Liver (tissue), 9 donors: ENCODE measurements around the gene P2RX7. TPM values are rescaled to one million over a fixed set of nuclear protein-coding genes. Genes with fewer than 3 reads are reported as not detected.
A peak's percentile ranks its signal among the peaks of the same experiment; 100 is the strongest.
"Not testable (repeated sequence)": the region's sequence is repeated elsewhere in the genome, so short reads cannot be mapped to it uniquely, and the experiment has no call there.

ENCODE experiments used
- DNase-seq: peaks from one replicate; pipeline ENCODE4 v3.0.0-alpha.2; 2017; ENCODE audit warnings: low spot score
- H3K27ac ChIP-seq, 2 donors: one replicate each; pipeline ENCODE4 v1.7.0; 2013; ENCODE audit warnings: inconsistent platforms in 2 of 2, low read length in 2 of 2, control low read depth in 1 of 2, low read depth in 1 of 2, mild to moderate bottlenecking in 1 of 2
- H3K27me3 ChIP-seq, 4 donors: one replicate each; pipeline versions ENCODE4 v1.6.1 to v1.7.0; 2013; ENCODE audit warnings: low read length in 3 of 4, inconsistent platforms in 1 of 4, mild to moderate bottlenecking in 1 of 4, moderate library complexity in 1 of 4; ENCODE audit not compliant: control insufficient read depth in 4 of 4, insufficient read depth in 4 of 4
- H3K36me3 ChIP-seq, 4 donors: one replicate each; pipeline versions ENCODE4 v1.6.1 to v1.7.0; 2013; ENCODE audit warnings: low read length in 3 of 4, mild to moderate bottlenecking in 3 of 4, low read depth in 1 of 4, moderate library complexity in 1 of 4; ENCODE audit not compliant: control insufficient read depth in 4 of 4, insufficient read depth in 3 of 4
- H3K4me1 ChIP-seq, 4 donors: one replicate each; pipeline versions ENCODE4 v1.6.1 to v1.7.0; 2013; ENCODE audit warnings: low read length in 3 of 4, mild to moderate bottlenecking in 3 of 4, moderate library complexity in 1 of 4; ENCODE audit not compliant: control insufficient read depth in 4 of 4, insufficient read depth in 4 of 4
- H3K4me3 ChIP-seq, 3 donors: one replicate each; pipeline versions ENCODE4 v1.6.1 to v1.7.0; 2013; ENCODE audit warnings: low read length in 3 of 3, control low read depth in 1 of 3, low read depth in 1 of 3, mild to moderate bottlenecking in 1 of 3
- H3K9ac ChIP-seq, 2 donors: one replicate each; pipeline ENCODE4 v1.7.0; 2013; ENCODE audit warnings: low read length in 2 of 2, mild to moderate bottlenecking in 2 of 2, moderate library complexity in 2 of 2, control low read depth in 1 of 2, low read depth in 1 of 2
- H3K9me3 ChIP-seq, 4 donors: one replicate each; pipeline versions ENCODE4 v1.6.1 to v1.7.0; 2013; ENCODE audit warnings: low read length in 3 of 4; ENCODE audit not compliant: control insufficient read depth in 4 of 4
- EGR1 ChIP-seq, 2 donors: IDR thresholded peaks; 2 replicates each; pipeline ENCODE4 v1.6.1; 2016 to 2018; ENCODE audit warnings: antibody characterized with exemption in 2 of 2, low read depth in 2 of 2
- FOXA1 ChIP-seq: IDR thresholded peaks from 2 replicates; pipeline ENCODE4 v1.6.1; 2016; ENCODE audit warnings: antibody characterized with exemption
- FOXA2 ChIP-seq: IDR thresholded peaks from 2 replicates; pipeline ENCODE4 v1.6.1; 2016; ENCODE audit warnings: antibody characterized with exemption
- GABPA ChIP-seq, 2 donors: IDR thresholded peaks in 1 of 2; conservative IDR thresholded peaks in 1 of 2; 2 replicates each; pipeline ENCODE4 v1.6.1; 2016; ENCODE audit warnings: antibody characterized with exemption in 2 of 2, mild to moderate bottlenecking in 1 of 2, moderate library complexity in 1 of 2
- HNF4G ChIP-seq: IDR thresholded peaks from 2 replicates; pipeline ENCODE4 v1.6.1; 2016; ENCODE audit warnings: antibody characterized with exemption
- JUND ChIP-seq, 2 donors: IDR thresholded peaks; 2 replicates each; pipeline ENCODE4 v1.6.1; 2016; ENCODE audit warnings: antibody characterized with exemption in 2 of 2
- NR2F2 ChIP-seq: IDR thresholded peaks from 2 replicates; pipeline ENCODE4 v1.6.1; 2016; ENCODE audit warnings: antibody characterized with exemption
- RAD21 ChIP-seq, 2 donors: IDR thresholded peaks; 2 replicates each; pipeline ENCODE4 v1.6.1; 2016; ENCODE audit warnings: antibody characterized with exemption in 2 of 2, mild to moderate bottlenecking in 2 of 2
- RXRA ChIP-seq, 2 donors: IDR thresholded peaks; 2 replicates each; pipeline ENCODE4 v1.6.1; 2017 to 2018; ENCODE audit warnings: antibody characterized with exemption in 2 of 2, mild to moderate bottlenecking in 1 of 2
- SP1 ChIP-seq: IDR thresholded peaks from 2 replicates; pipeline ENCODE4 v1.6.1; 2018; ENCODE audit warnings: antibody characterized with exemption, mild to moderate bottlenecking
- TAF1 ChIP-seq: conservative IDR thresholded peaks from 2 replicates; pipeline ENCODE4 v1.6.1; 2016; ENCODE audit warnings: antibody characterized with exemption, mild to moderate bottlenecking
- YY1 ChIP-seq: IDR thresholded peaks from 2 replicates; pipeline ENCODE4 v1.6.1; 2016; ENCODE audit warnings: antibody characterized with exemption, mild to moderate bottlenecking
- WGBS: extraction: QIAGEN DNeasy Blood & Tissue Kit; methylation state at CpG from one replicate; pipeline ENCODE4 v1.1.7; 2013; 5-methylcytosine and 5-hydroxymethylcytosine counted together
- polyA plus RNA-seq, 2 donors: library from polyadenylated mRNA; stranded (reverse) in 1 of 2; unstranded in 1 of 2; fragments of 200-250 nt in 1 of 2; fragments of >200 nt in 1 of 2; fragmentation: Nextera tagmentation in 1 of 2; extraction: Ambion mirVana in 1 of 2; gene quantifications; one replicate each; pipeline versions ENCODE4 v1.2.1 to v1.2.3, GENCODE V29; 2013 to 2015
- total RNA-seq, 2 donors: library from RNA; depleted of rRNA; stranded (reverse); fragments of >200 nt; gene quantifications; one replicate each; pipeline ENCODE4 v1.2.3, GENCODE V29; 2014
- TF ChIP-seq, protein P1 (sequence below): IDR thresholded peaks from 2 replicates; pipeline ENCODE4 v1.6.1; 2016; ENCODE audit warnings: antibody characterized with exemption, mild to moderate bottlenecking
- TF ChIP-seq, protein P2 (sequence below): fragments of 150-350 bp; IDR thresholded peaks from 2 replicates; pipeline ENCODE4 v1.5.1; 2017; ENCODE audit warnings: improper control_type of control experiment, low read depth, low read length; ENCODE audit not compliant: missing input control
- TF ChIP-seq, protein P3 (sequence below): IDR thresholded peaks from 2 replicates; pipeline ENCODE4 v1.6.1; 2016; ENCODE audit warnings: antibody characterized with exemption
- TF ChIP-seq, protein P4 (sequence below): IDR thresholded peaks from 2 replicates; pipeline ENCODE4 v1.6.1; 2016; ENCODE audit warnings: antibody characterized with exemption
- donor health status: healthy.
- donor health status: healthy.
- donor health status: healthy.
- donor health status: healthy.
- donor health status: healthy.

P2RX7 gene
- total and polyA plus RNA-seq, 4 donors = 1.2 to 3.2 (median 2.2) TPM

DNA sequence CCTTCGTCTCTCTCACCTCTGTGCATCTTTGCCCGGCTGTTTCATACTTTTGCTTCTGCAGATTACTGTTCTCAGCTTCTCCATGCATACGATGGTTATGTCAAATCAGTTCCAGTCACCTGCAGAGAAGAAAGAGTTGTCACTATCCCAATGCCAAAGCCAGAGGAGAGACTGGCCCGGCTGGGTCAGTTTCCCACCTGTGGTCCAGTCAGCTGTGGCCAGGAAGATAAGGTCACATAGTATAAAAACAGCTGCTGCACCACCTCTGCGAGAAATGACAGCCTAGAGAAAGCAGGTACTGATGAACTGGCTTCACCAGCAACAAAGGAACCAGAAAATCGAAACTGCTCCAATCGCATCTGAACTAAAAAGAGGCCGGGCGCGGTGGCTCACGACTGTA is 70.8 kb downstream of the P2RX7 start:
- Histone ChIP-seq H3K27ac (no peak overlapping the region), H3K9ac (no peak overlapping the region), H3K4me3 (no peak overlapping the region), H3K9me3 (no peaks in the 10 kb centered on the region), H3K36me3 (no peaks in the 10 kb centered on the region), H3K27me3 (no peaks in the 10 kb centered on the region), H3K4me1 (no peaks in the 10 kb centered on the region)
- TF ChIP-seq, protein P1, sequence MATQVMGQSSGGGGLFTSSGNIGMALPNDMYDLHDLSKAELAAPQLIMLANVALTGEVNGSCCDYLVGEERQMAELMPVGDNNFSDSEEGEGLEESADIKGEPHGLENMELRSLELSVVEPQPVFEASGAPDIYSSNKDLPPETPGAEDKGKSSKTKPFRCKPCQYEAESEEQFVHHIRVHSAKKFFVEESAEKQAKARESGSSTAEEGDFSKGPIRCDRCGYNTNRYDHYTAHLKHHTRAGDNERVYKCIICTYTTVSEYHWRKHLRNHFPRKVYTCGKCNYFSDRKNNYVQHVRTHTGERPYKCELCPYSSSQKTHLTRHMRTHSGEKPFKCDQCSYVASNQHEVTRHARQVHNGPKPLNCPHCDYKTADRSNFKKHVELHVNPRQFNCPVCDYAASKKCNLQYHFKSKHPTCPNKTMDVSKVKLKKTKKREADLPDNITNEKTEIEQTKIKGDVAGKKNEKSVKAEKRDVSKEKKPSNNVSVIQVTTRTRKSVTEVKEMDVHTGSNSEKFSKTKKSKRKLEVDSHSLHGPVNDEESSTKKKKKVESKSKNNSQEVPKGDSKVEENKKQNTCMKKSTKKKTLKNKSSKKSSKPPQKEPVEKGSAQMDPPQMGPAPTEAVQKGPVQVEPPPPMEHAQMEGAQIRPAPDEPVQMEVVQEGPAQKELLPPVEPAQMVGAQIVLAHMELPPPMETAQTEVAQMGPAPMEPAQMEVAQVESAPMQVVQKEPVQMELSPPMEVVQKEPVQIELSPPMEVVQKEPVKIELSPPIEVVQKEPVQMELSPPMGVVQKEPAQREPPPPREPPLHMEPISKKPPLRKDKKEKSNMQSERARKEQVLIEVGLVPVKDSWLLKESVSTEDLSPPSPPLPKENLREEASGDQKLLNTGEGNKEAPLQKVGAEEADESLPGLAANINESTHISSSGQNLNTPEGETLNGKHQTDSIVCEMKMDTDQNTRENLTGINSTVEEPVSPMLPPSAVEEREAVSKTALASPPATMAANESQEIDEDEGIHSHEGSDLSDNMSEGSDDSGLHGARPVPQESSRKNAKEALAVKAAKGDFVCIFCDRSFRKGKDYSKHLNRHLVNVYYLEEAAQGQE = no peak
- DNase-seq = no peak
- 90% methylated on average over 11 of the region's 11 CpGs for WGBS

DNA sequence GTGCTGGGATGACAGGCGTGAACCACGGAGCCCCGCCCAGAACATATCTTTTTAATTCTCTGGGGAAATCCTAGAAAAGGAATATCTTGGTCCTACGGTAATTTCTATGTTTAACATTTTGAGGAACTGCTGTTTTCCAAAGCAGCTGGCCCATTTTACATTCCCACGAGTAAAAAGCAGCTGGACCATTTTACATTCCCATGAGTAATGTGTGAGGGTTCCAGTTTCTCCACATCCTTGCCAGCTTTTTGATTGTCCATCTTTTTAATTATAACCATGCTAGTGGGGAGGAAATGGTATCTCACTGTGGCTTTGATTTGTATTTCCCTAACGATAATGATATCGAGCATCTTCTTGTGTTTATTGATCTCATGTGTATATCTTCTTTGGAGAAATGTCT is 72.8 kb downstream of the P2RX7 start:
- Histone ChIP-seq H3K27ac (no peak overlapping the region), H3K9ac (no peak overlapping the region), H3K4me3 (no peak overlapping the region), H3K36me3 (no peaks in the 10 kb centered on the region), H3K4me1 (no peaks in the 10 kb centered on the region), H3K27me3 (no peaks in the 10 kb centered on the region), H3K9me3 (no peaks in the 10 kb centered on the region)
- 89% methylated on average over 7 of the region's 7 CpGs for WGBS
- DNase-seq = no peak
- no peak for TF ChIP-seq FOXA1

- not testable (repeated sequence) for DNase-seq, H3K4me1 ChIP-seq
- WGBS = 96% methylated on average over 10 of the region's 10 CpGs
These were observed 75.9 kb downstream of the P2RX7 start for GRCh38 chr12:121208571-121208970.

DNA sequence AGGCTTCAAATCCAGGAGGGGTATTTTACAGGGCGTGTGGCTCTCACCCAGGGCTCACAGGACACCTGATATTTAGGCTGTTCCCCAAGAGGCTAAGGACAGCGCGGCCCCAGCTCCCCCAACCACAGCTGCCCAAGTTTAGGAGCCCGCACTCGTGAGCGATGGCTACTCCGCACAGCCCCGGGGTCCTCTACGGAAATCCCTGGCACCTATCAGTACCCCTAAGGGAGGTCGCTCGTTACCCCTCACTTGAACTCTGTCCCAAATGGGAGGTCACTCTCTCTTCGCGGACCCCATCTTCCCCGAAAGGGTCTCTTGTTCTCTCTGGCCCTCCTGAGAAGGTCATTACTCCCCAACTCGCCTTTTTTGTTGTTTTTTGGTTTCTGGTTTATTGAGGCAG is 76.5 kb downstream of the P2RX7 start:
- no peak overlapping the region for H3K4me3 ChIP-seq

More at GRCh38 chr12:121208571-121208970, 75.9 kb downstream of the P2RX7 start:
- not testable (repeated sequence) for H3K9me3 ChIP-seq, H3K9ac ChIP-seq, H3K27ac ChIP-seq, H3K4me3 ChIP-seq, H3K36me3 ChIP-seq, H3K27me3 ChIP-seq

More for the DNA sequence above, 76.5 kb downstream of the P2RX7 start:
- TF ChIP-seq YY1 (no peak), JUND (IDR thresholded peaks at IDR 0.05) (no peak), GABPA (IDR thresholded peaks at IDR 0.05 in 1 of 2, conservative IDR thresholded peaks at IDR 0.05 in 1 of 2) (no peak), EGR1 (IDR thresholded peaks at IDR 0.05; ENCODE audit: low read depth in 2 of 2) (no peak), FOXA2 (no peak), SP1 (no peak), FOXA1 (no peak), HNF4G (no peak), TAF1 (no peak), NR2F2 (no peak), RXRA (IDR thresholded peaks at IDR 0.05) (no peak), RAD21 (IDR thresholded peaks at IDR 0.05) (no peak)
- TF ChIP-seq, protein P2, sequence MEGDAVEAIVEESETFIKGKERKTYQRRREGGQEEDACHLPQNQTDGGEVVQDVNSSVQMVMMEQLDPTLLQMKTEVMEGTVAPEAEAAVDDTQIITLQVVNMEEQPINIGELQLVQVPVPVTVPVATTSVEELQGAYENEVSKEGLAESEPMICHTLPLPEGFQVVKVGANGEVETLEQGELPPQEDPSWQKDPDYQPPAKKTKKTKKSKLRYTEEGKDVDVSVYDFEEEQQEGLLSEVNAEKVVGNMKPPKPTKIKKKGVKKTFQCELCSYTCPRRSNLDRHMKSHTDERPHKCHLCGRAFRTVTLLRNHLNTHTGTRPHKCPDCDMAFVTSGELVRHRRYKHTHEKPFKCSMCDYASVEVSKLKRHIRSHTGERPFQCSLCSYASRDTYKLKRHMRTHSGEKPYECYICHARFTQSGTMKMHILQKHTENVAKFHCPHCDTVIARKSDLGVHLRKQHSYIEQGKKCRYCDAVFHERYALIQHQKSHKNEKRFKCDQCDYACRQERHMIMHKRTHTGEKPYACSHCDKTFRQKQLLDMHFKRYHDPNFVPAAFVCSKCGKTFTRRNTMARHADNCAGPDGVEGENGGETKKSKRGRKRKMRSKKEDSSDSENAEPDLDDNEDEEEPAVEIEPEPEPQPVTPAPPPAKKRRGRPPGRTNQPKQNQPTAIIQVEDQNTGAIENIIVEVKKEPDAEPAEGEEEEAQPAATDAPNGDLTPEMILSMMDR = no peak
- TF ChIP-seq, protein P3, sequence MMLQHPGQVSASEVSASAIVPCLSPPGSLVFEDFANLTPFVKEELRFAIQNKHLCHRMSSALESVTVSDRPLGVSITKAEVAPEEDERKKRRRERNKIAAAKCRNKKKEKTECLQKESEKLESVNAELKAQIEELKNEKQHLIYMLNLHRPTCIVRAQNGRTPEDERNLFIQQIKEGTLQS = no peak
- TF ChIP-seq, protein P1 = no peak
- TF ChIP-seq, protein P4, sequence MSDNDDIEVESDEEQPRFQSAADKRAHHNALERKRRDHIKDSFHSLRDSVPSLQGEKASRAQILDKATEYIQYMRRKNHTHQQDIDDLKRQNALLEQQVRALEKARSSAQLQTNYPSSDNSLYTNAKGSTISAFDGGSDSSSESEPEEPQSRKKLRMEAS = no peak
- no peak overlapping the region for H3K9ac ChIP-seq
- H3K9me3 ChIP-seq = no peaks in the 10 kb centered on the region
- peaks cover 0 to 5% (median 0%) of the 10 kb centered on the region in 4 donors for H3K4me1 ChIP-seq
- DNase-seq = no peak
- H3K36me3 ChIP-seq = peaks cover 0 to 2% (median 0%) of the 10 kb centered on the region in 4 donors
- WGBS = 91% methylated on average over 15 of the region's 15 CpGs
- no peaks in the 10 kb centered on the region for H3K27me3 ChIP-seq
- H3K27ac ChIP-seq = peak overlapping the region in 1 of 2 donors; percentile 8
